ENCODE results near the gene PSMD6. TPM values are rescaled to one million over a fixed set of nuclear protein-coding genes. Genes with fewer than 3 reads are reported as not detected.

Gene PSMD6
- total RNA-seq, 2 donors from 2014 or later: 54.4 to 70.3 TPM

DNA sequence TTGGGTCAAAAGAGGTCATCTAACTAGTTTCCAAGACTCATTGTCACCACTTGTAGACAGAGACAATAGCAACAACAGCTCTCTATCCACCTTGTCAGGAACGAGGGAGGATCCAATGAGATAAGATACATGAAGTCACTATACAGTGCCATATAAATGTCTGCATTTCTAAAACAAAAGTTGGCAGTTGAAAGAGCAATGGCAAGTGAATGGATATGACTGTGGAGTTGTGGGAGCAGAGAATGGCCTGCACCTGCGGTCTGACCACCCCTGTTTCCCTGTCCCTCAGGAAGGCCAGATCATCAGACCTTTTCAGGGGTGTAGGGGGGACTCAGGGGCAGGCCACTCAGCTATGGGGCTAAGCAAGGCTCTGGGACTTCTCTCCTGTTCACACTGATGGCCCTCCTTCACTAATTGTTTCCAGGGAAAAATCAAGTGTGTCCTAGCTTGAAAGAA lies 40.7 kb upstream of the PSMD6 start:
- TF ChIP-seq, protein P1, sequence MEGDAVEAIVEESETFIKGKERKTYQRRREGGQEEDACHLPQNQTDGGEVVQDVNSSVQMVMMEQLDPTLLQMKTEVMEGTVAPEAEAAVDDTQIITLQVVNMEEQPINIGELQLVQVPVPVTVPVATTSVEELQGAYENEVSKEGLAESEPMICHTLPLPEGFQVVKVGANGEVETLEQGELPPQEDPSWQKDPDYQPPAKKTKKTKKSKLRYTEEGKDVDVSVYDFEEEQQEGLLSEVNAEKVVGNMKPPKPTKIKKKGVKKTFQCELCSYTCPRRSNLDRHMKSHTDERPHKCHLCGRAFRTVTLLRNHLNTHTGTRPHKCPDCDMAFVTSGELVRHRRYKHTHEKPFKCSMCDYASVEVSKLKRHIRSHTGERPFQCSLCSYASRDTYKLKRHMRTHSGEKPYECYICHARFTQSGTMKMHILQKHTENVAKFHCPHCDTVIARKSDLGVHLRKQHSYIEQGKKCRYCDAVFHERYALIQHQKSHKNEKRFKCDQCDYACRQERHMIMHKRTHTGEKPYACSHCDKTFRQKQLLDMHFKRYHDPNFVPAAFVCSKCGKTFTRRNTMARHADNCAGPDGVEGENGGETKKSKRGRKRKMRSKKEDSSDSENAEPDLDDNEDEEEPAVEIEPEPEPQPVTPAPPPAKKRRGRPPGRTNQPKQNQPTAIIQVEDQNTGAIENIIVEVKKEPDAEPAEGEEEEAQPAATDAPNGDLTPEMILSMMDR (IDR thresholded peaks at IDR 0.05): no peak
- Histone ChIP-seq H3K4me1 (ENCODE audit: control insufficient read depth in 1 of 2, low read depth in 2 of 2) (no peaks in the 10 kb centered on the region), H3K9me3 (no peaks in the 10 kb centered on the region), H3K36me3 (no peaks in the 10 kb centered on the region), H3K4me3 (no peak overlapping the region), H3K27ac (no peak overlapping the region), H3K27me3 (replicated peaks; ENCODE audit: insufficient read depth) (no peaks in the 10 kb centered on the region)
- DNase-seq (ENCODE audit: low spot score) (no peak), ATAC-seq (ENCODE audit: insufficient number of reproducible peaks, low FRiP score, low read depth) (no peak)

DNA sequence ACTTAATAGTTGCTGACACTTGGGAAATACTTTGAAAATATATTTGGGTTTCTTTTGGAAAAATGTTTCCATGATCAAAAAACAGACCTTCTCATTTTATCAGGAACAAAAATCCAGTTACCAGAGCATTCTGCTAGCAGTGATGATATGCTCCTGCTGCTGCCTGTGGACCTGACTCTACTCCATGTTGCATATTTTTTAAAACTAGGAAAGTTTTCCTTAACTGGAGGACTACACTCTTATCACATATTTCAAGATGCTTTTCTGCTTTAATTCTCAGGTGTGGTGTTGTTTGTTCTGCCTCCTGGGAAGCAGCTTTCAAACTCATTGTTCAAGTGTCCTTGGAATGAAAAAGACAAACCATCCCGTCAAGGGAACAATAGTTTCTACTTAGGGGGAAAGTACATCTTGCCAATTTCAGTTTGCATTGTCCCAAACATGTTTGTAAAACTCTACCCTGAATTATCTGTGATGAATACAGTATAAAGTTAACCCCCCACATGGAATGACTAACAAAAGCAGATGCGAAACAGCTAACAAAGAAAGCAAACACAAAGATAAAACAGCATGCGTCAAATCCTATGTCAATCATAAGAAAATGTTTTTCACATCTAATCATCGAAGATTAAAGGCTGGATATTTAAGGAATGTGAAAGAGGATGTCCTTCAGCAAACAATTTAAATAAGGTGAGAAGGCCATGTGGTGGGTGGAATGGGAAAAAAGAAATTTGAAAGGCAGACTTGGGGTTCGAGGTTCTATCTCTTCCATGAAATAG lies 40.1 kb upstream of the PSMD6 start:
- TF ChIP-seq, protein P1 (IDR thresholded peaks at IDR 0.05): no peak
- Histone ChIP-seq H3K4me3 (no peak overlapping the region), H3K27ac (no peak overlapping the region), H3K36me3 (no peaks in the 10 kb centered on the region), H3K4me1 (ENCODE audit: control insufficient read depth in 1 of 2, low read depth in 2 of 2) (peaks cover 0 to 4% of the 10 kb centered on the region in 2 donors), H3K27me3 (replicated peaks; ENCODE audit: insufficient read depth) (no peaks in the 10 kb centered on the region), H3K9me3 (no peaks in the 10 kb centered on the region)
- ATAC-seq (ENCODE audit: insufficient number of reproducible peaks, low FRiP score, low read depth) (no peak), DNase-seq (ENCODE audit: low spot score) (no peak)

DNA sequence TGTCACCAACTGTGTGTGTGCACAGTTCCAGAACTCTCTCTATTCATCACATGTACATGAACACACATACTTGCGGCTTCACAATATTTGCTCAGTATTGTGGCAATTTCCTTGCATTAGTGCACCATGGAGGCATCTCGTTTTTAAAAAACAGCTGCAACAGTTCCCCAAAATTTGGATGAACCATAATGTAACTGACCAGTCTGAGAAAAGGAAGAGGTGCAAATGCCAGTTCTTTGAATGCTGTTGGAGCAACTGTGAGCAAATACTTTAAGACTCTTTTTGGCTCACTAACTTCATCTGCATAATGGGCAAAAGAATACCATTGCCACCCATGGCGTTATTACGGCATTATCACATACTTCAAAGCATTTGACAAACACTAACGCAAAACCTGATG lies 38.3 kb upstream of the PSMD6 start:
- Histone ChIP-seq H3K36me3 (no peaks in the 10 kb centered on the region), H3K4me1 (ENCODE audit: control insufficient read depth in 1 of 2, low read depth in 2 of 2) (peaks cover 0 to 4% of the 10 kb centered on the region in 2 donors), H3K27me3 (replicated peaks; ENCODE audit: insufficient read depth) (no peaks in the 10 kb centered on the region), H3K4me3 (no peak overlapping the region), H3K9me3 (no peaks in the 10 kb centered on the region), H3K27ac (no peak overlapping the region)
- TF ChIP-seq, protein P1 (IDR thresholded peaks at IDR 0.05): no peak
- DNase-seq (ENCODE audit: low spot score) (no peak), ATAC-seq (ENCODE audit: insufficient number of reproducible peaks, low FRiP score, low read depth) (no peak)

DNA sequence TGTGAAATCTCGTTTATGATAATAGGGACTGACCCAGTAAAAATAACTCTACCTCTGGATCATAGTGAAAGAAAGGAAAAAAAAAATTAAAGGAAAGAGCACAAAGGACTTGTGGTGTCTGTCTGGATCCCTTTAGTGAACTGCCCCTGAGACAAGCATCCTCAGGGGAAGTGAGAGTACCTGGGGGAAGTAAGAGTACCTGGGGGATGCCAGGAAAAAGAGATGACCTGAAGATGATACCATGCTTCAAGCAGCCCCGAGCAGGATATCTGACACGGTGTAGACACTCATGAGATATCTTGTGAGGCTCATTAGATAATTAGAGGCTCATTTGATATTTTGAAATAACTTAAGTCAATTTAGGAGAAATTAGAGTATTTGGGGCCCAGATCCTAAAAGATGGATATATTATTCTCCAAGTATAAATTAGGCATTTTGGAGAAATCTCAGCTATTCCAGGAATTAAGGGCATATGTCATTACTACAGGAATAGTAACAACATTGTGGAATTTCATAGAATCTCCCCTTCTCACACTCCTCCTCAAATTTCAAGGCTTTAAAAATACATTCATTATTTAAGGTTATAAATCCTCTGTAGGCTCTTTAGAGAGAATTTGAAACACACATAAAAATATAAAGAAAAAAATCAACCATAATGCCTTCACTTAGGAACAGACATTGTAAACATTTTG lies 36.3 kb upstream of the PSMD6 start:
- no peak overlapping the region for H3K4me3 ChIP-seq
- peaks cover 0 to 4% of the 10 kb centered on the region in 2 donors for H3K4me1 ChIP-seq (ENCODE audit: control insufficient read depth in 1 of 2, low read depth in 2 of 2)
- no peaks in the 10 kb centered on the region for H3K27me3 ChIP-seq (replicated peaks; ENCODE audit: insufficient read depth)
- no peaks in the 10 kb centered on the region for H3K9me3 ChIP-seq
- TF ChIP-seq, protein P1 (IDR thresholded peaks at IDR 0.05): no peak
- H3K27ac ChIP-seq: no peak overlapping the region
- DNase-seq (ENCODE audit: low spot score) (no peak), ATAC-seq (ENCODE audit: insufficient number of reproducible peaks, low FRiP score, low read depth) (no peak)
- H3K36me3 ChIP-seq: no peaks in the 10 kb centered on the region

DNA sequence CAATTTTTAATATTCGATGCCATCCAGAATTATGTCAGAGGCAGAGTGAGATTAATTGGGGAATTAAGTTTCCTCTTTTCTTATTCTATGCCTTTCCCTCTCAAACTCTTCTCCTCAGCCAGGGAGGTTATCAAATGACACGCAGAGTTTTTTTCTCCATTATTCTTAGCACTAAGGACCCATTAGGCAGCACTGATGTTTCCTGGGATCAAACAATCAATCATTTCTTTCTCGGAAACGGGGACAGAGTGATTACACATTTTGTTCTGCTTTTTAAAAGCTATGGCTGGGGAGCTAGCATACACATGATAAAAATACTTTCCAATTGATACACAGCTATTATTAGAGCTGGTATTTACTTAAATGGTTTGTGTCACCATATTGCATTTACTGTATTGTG lies 35.3 kb upstream of the PSMD6 start:
- TF ChIP-seq, protein P1 (IDR thresholded peaks at IDR 0.05): no peak
- Histone ChIP-seq H3K9me3 (no peaks in the 10 kb centered on the region), H3K4me3 (no peak overlapping the region), H3K4me1 (ENCODE audit: control insufficient read depth in 1 of 2, low read depth in 2 of 2) (peaks cover 0 to 4% of the 10 kb centered on the region in 2 donors), H3K27me3 (replicated peaks; ENCODE audit: insufficient read depth) (no peaks in the 10 kb centered on the region), H3K36me3 (no peaks in the 10 kb centered on the region), H3K27ac (no peak overlapping the region)
- DNase-seq (ENCODE audit: low spot score) (no peak), ATAC-seq (ENCODE audit: insufficient number of reproducible peaks, low FRiP score, low read depth) (no peak)

Measured in thoracic aorta (tissue), 2 donors.